CD4-positive, alpha-beta T cell treated with Interleukin-1 beta for 1 hour (primary cell): Measurements from ENCODE around the gene LENG8.
A peak's percentile ranks its signal among the peaks of the same experiment; 100 is the strongest.
"Not testable (repeated sequence)": the region's sequence is repeated elsewhere in the genome, so short reads cannot be mapped to it uniquely, and the experiment has no call there.

Experiments used
- DNase-seq, 2 donors: peaks; one replicate each; pipeline ENCODE4 v3.0.0-alpha.2; 2020 to 2022

Gene LENG8

DNA sequence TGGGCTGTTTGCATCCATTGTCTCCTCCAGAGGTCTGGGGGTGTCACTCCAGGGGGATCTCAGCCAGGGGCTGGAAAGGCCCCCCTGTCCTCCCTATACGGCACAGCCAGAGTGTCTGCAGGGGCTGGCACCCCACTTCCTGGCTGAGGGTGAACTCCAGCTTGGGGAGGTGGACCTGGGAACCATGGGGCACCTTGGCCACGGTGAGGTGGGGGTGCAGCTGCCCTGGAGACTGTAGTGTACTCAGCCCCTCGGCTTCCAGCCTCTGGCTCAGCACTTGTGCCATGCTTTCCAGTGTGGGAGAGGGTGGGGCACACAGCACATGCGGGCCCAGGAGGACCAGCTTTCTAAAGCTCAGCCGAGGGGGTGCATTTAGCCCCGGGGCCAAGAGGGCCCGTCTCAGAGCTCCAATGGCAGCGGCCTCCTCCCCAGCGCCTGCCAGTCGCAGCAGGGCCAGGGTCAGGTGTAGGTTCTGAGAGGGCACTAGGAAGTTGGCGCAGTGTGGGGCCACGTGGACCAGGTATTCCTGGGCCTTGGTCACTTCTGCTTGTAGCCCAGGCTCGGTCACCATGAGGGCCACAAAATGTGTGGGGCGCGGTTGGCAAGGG is 13.2 kb downstream of the LENG8 start:
- no peak for DNase-seq

- peak; percentile 67 to 70 for DNase-seq
Observed at GRCh38 chr19:54462655-54463530, 13.9 kb downstream of the LENG8 start.

- DNase-seq: peak; percentile 96 to 98
Observed at GRCh38 chr19:54463531-54464043, 14.6 kb downstream of the LENG8 start, which contains the start of gene LENG9. TSS of gene LENG9 (minus strand) at chr19:54463778. CDS start at chr19:54463526, 252 bp downstream.

DNA sequence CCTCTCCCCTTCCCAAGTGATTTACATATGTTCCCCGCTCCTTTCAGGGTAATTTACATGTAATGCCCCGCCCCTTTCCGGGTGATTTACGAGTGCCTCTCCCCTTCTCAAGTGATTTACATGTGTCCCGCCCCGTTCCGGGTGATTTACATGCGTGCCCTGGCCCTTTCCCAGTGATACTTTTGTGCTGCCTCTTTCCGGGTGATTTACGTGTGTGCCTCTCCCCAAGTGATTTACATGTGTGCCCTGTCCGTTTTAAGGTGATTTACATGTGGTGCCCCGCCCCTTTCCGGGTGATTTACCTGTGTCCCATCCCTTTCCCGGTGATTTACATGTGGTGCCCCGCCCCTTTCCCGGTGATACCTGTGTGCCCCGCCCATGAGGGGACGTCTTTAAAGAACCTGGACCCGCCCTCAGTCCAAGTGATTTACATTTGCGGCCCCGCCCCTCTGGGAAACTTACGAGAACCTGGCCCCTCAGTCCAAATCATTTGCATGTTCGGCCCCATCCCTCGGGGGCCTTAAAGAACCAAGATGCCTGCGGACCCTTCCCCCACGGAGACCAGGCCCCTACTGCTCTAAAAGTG is 15.1 kb downstream of the LENG8 start:
- DNase-seq: peak in 1 of 2 donors; percentile 91

GRCh38 chr19:54464630-54465425 is 15.8 kb downstream of the LENG8 start:
- peak; percentile 75 to 82 for DNase-seq

GRCh38 chr19:54465426-54466109 is 16.6 kb downstream of the LENG8 start:
- DNase-seq: no peak

DNA sequence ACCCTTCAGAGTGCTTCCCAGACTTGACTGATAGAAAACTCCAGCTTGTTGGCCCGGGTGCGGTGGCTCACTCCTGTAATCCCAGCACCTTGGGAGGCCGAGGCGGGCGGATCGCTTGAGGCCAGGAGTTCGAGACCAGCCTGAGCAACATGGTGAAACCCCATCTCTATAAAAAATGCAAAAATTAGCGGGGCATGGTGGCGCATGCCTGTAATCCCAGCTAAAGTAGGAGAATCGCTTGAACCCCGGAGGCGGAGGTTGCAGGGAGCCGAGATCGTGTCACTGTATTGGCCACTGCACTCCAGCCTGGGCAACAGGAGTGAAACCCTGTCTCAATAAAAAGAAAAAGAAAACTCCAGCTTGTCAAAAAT is 17.1 kb downstream of the LENG8 start:
- not testable (repeated sequence) for DNase-seq

DNA sequence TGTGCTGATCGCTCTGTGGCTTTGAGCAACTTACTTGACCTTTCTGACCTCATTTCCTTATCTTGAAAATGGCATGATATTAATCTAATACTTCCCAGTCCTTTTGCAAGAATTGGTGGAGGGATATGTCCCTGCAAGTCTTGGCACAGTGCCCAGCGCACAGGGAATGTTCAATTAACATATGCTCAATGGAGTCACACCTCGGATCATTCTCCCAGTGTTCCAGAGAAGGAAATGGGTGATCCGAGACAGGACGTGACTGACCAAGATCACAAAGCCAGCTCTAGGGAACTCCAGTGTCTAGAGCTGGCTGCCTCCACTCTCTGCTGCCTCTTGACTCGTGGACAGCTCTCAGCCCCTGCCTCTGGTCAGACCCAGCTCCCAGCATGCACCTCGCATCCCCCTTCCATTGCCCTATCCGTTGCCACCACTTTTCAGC is 20.5 kb downstream of the LENG8 start:
- DNase-seq: no peak

DNA sequence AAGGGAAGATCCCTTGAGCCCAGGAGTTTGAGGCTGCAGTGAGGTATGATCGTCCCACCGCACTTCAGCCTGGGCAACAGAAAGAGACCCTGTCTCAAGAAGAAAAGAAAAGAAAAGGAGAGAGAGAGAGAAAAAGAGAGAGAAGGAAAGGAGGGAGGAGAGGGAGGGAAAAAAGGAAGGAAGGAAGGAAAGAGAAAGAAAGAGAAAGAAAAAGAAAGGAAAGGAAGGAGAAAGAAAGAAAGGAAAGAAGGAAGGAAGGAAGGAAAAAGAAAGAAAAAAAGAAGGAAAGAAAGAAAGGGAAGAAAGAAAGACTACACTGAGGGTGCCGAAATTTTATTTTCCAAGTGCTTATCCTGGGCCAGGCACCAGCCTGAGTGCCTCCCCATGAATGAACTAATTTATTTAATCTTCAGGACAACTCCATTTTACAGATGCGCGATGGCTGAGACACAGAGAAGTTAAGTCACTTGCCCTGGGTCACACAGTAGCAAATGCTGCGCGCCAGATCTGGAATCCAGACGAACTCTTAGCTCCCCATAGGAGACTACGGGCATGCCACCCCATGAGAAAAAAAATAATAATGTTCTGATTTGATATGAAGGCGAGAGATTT is 21.4 kb downstream of the LENG8 start:
- DNase-seq: no peak

GRCh38 chr19:54470991-54471782 is 22.2 kb downstream of the LENG8 start:
- no peak for DNase-seq

GRCh38 chr19:54473071-54473891 is 24.3 kb downstream of the LENG8 start, which contains the start of gene CDC42EP5:
TSS of gene CDC42EP5 (minus strand) at chr19:54473296. CDS start at chr19:54465547, 7,749 bp downstream.
- DNase-seq: no peak

GRCh38 chr19:54473892-54474372 is 24.9 kb downstream of the LENG8 start:
- DNase-seq: no peak

DNA sequence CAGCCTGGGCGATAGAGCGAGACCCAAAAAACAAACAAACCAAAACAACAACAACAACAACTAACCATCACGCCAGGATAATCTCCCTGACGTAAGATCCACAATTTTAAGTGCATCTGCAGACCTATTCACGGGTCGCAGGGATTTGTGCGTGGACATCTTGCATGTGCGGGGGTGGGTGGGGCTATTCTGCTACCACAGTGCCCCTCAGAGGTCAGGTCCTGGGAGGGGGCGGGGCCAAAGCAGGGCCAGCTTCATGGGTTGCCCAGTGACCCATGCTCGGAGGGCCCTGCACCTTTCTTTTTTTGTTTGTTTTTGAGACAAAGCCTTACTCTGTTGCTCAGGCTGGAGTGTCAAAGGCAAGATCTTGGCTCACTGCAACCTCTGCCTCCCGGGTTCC is 26.7 kb downstream of the LENG8 start:
- no peak for DNase-seq

DNA sequence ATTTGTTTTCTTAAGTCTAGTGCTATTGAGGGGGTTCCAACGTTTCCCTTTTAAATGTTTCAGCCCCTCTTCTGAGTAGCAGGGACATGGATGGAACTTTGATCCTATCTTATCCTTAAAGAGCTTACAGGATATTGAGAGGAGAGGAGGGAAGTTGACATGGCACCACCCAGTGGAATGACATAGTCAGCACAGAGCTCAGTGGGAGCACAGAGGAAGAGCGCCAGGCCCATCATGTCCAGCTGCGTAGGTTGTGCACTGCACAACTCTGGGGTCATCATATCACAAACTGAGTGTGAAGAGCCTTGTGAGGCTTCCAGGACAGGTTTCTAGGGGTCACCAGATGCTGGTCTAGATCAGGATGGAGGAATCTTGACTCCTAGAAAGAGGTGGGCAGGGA is 28.7 kb downstream of the LENG8 start:
- DNase-seq: no peak

- DNase-seq: peak in 1 of 2 donors; percentile 33
Observed at GRCh38 chr19:54478677-54479266, 29.8 kb downstream of the LENG8 start.

GRCh38 chr19:54480051-54480450 is 31.1 kb downstream of the LENG8 start:
- no peak for DNase-seq

- DNase-seq: peak; percentile 44 to 47
Observed at GRCh38 chr19:54481326-54481930, 32.4 kb downstream of the LENG8 start.

DNA sequence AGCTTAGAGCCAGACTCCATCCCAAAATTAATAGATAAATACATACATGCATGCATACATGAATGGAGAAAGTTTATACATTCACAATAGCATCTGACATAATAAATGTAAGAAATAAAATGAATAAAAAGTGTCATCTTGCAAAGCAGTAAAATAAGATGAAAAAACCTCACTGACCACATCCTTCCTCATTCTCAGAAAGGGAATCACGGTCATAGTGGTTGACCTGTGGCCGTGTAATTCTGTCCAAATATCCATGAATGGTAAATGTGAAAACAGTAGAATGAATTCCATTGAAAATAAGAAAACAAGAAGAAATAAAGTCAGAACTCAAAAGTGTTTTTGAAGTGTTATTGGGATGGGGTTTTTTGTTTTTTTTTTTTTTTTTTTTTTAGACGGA is 33.9 kb downstream of the LENG8 start:
- DNase-seq: no peak

GRCh38 chr19:54484451-54484850 is 35.5 kb downstream of the LENG8 start:
- DNase-seq: no peak
